ENCODE data around the gene TEKT3. TPM values are rescaled to one million over a fixed set of nuclear protein-coding genes. Genes with fewer than 3 reads are reported as not detected.

The TEKT3 gene
- total RNA-seq, 1 experiment from 2014 or later = not detected

GRCh38 chr17:15319452-15320010, 21.9 kb downstream of the TEKT3 start:
- H3K36me3 ChIP-seq = no peaks in the 10 kb centered on the region
- DNase-seq = no peak
- no peaks in the 10 kb centered on the region for H3K9me3 ChIP-seq
- H3K27me3 ChIP-seq = no peaks in the 10 kb centered on the region
- H3K4me3 ChIP-seq = no peak overlapping the region

GRCh38 chr17:15311996-15312395, 29.4 kb downstream of the TEKT3 start:
- DNase-seq = no peak
- Histone ChIP-seq H3K36me3 (no peaks in the 10 kb centered on the region), H3K9me3 (no peaks in the 10 kb centered on the region), H3K27me3 (no peaks in the 10 kb centered on the region), H3K4me3 (no peak overlapping the region)

GRCh38 chr17:15309793-15310192, 31.6 kb downstream of the TEKT3 start:
- Histone ChIP-seq H3K4me3 (no peak overlapping the region), H3K27me3 (no peaks in the 10 kb centered on the region), H3K36me3 (no peaks in the 10 kb centered on the region), H3K9me3 (no peaks in the 10 kb centered on the region)
- DNase-seq = no peak

- Histone ChIP-seq H3K27me3 (no peaks in the 10 kb centered on the region), H3K36me3 (no peaks in the 10 kb centered on the region), H3K9me3 (no peaks in the 10 kb centered on the region), H3K4me3 (no peak overlapping the region)
- DNase-seq = no peak
These were observed 32.2 kb downstream of the TEKT3 start for GRCh38 chr17:15309236-15309635.

GRCh38 chr17:15308758-15309157, 32.6 kb downstream of the TEKT3 start:
- no peaks in the 10 kb centered on the region for H3K27me3 ChIP-seq
- H3K4me3 ChIP-seq = no peak overlapping the region
- H3K36me3 ChIP-seq = no peaks in the 10 kb centered on the region
- no peak for DNase-seq
- no peaks in the 10 kb centered on the region for H3K9me3 ChIP-seq

- no peak for DNase-seq
These were observed 33.7 kb downstream of the TEKT3 start for GRCh38 chr17:15307710-15308111.

GRCh38 chr17:15303851-15304250, 37.5 kb downstream of the TEKT3 start:
- no peaks in the 10 kb centered on the region for H3K36me3 ChIP-seq
- H3K9me3 ChIP-seq = no peaks in the 10 kb centered on the region
- no peaks in the 10 kb centered on the region for H3K27me3 ChIP-seq
- H3K4me3 ChIP-seq = no peak overlapping the region
- DNase-seq = no peak

More at GRCh38 chr17:15307710-15308111, 33.7 kb downstream of the TEKT3 start:
- Histone ChIP-seq H3K9me3 (no peaks in the 10 kb centered on the region), H3K4me3 (no peak overlapping the region), H3K27me3 (no peaks in the 10 kb centered on the region), H3K36me3 (no peaks in the 10 kb centered on the region)

- H3K36me3 ChIP-seq = no peaks in the 10 kb centered on the region
- DNase-seq = no peak
- H3K9me3 ChIP-seq = no peaks in the 10 kb centered on the region
- H3K4me3 ChIP-seq = no peak overlapping the region
- no peaks in the 10 kb centered on the region for H3K27me3 ChIP-seq
These were observed 38.1 kb downstream of the TEKT3 start for GRCh38 chr17:15303268-15303667.

GRCh38 chr17:15301845-15302244, 39.6 kb downstream of the TEKT3 start:
- Histone ChIP-seq H3K4me3 (no peak overlapping the region), H3K27me3 (no peaks in the 10 kb centered on the region), H3K36me3 (no peaks in the 10 kb centered on the region), H3K9me3 (no peaks in the 10 kb centered on the region)
- DNase-seq = no peak

GRCh38 chr17:15298176-15298575, 43.2 kb downstream of the TEKT3 start:
- Histone ChIP-seq H3K27me3 (no peaks in the 10 kb centered on the region), H3K9me3 (no peaks in the 10 kb centered on the region), H3K4me3 (no peak overlapping the region), H3K36me3 (no peaks in the 10 kb centered on the region)
- no peak for DNase-seq

GRCh38 chr17:15293558-15293957, 47.8 kb downstream of the TEKT3 start:
- Histone ChIP-seq H3K9me3 (no peaks in the 10 kb centered on the region), H3K36me3 (no peaks in the 10 kb centered on the region), H3K4me3 (no peak overlapping the region), H3K27me3 (no peaks in the 10 kb centered on the region)
- DNase-seq = no peak

GRCh38 chr17:15291674-15292361, 49.6 kb downstream of the TEKT3 start:
- Histone ChIP-seq H3K9me3 (no peaks in the 10 kb centered on the region), H3K36me3 (no peaks in the 10 kb centered on the region), H3K27me3 (no peaks in the 10 kb centered on the region), H3K4me3 (no peak overlapping the region)
- peak; percentile 56 for DNase-seq

- DNase-seq = no peak
- no peaks in the 10 kb centered on the region for H3K9me3 ChIP-seq
- H3K27me3 ChIP-seq = no peaks in the 10 kb centered on the region
- no peak overlapping the region for H3K4me3 ChIP-seq
- H3K36me3 ChIP-seq = no peaks in the 10 kb centered on the region
These were observed 50.8 kb downstream of the TEKT3 start for GRCh38 chr17:15290605-15291004.

- Histone ChIP-seq H3K9me3 (no peaks in the 10 kb centered on the region), H3K36me3 (no peaks in the 10 kb centered on the region), H3K4me3 (no peak overlapping the region), H3K27me3 (no peaks in the 10 kb centered on the region)
- DNase-seq = no peak
These were observed 51.9 kb downstream of the TEKT3 start for GRCh38 chr17:15289285-15290183.

GRCh38 chr17:15288859-15289258, 52.5 kb downstream of the TEKT3 start:
- no peak for DNase-seq
- Histone ChIP-seq H3K36me3 (no peaks in the 10 kb centered on the region), H3K27me3 (no peaks in the 10 kb centered on the region), H3K9me3 (no peaks in the 10 kb centered on the region), H3K4me3 (no peak overlapping the region)

GRCh38 chr17:15287538-15288267, 53.7 kb downstream of the TEKT3 start:
- H3K4me3 ChIP-seq = no peak overlapping the region
- no peaks in the 10 kb centered on the region for H3K36me3 ChIP-seq
- no peaks in the 10 kb centered on the region for H3K9me3 ChIP-seq
- DNase-seq = no peak
- no peaks in the 10 kb centered on the region for H3K27me3 ChIP-seq

GRCh38 chr17:15285466-15285865, 55.9 kb downstream of the TEKT3 start:
- Histone ChIP-seq H3K36me3 (no peaks in the 10 kb centered on the region), H3K9me3 (no peaks in the 10 kb centered on the region), H3K27me3 (no peaks in the 10 kb centered on the region), H3K4me3 (no peak overlapping the region)
- no peak for DNase-seq
